ENCODE measurements around the gene ZNF892. TPM values are rescaled to one million over a fixed set of nuclear protein-coding genes. Genes with fewer than 3 reads are reported as not detected.

ZNF892 gene
- total and polyA plus RNA-seq, 9 of the 15 experiments (the other 6 are each of a cell fraction or from before 2014, with no cell fraction given): 0.07 to 0.13 (median 0.09) TPM; not detected in 6

DNA sequence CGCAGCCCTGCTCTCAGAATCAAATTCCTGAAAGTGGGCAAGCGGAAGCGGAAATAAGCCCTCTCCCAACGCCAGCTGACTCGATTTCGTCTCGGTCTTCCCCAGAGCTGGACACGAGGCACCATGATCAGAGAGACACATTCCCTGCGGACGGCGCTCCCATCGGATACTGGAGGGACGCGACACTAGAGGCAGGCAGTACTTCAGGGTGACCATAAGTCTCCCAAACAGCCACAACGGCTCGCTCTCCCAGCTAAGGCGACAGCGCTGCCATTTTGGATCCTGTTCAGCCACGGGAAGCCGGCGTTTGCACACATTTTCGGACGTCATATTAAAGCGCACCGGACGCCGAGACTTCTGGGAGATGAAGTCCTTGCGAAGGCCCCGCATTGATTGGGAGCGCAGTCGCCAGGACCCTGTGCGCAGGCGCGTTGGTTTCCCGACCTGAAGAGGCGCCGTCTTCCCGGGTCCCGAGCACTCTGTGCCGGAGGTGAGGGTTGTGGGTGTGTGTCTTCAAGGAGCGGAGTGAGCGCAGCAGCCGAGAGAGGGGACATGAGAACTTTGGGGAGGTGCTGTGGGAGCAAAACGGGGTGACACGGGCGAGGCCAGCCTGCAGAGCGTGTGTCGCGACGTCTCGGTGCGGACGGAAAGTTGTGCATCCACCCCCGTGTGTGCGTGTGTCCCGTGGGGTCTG, 41.8 kb upstream of the ZNF892 start, which contains the start of gene ZNF2 (continued):
- TF ChIP-seq, protein P1, sequence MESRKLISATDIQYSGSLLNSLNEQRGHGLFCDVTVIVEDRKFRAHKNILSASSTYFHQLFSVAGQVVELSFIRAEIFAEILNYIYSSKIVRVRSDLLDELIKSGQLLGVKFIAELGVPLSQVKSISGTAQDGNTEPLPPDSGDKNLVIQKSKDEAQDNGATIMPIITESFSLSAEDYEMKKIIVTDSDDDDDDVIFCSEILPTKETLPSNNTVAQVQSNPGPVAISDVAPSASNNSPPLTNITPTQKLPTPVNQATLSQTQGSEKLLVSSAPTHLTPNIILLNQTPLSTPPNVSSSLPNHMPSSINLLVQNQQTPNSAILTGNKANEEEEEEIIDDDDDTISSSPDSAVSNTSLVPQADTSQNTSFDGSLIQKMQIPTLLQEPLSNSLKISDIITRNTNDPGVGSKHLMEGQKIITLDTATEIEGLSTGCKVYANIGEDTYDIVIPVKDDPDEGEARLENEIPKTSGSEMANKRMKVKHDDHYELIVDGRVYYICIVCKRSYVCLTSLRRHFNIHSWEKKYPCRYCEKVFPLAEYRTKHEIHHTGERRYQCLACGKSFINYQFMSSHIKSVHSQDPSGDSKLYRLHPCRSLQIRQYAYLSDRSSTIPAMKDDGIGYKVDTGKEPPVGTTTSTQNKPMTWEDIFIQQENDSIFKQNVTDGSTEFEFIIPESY (CRISPR knock-in tag; IDR thresholded peaks at IDR 0.05): no peak
- TF ChIP-seq LARP7 (IDR thresholded peaks at IDR 0.05) (no peak), PRMT5 (CRISPR knock-in tag; IDR thresholded peaks at IDR 0.05) (no peak), MAFF (IDR thresholded peaks at IDR 0.05; ENCODE audit: low read length) (no peak), SPI1 (IDR thresholded peaks at IDR 0.05; ENCODE audit: borderline replicate concordance, low read depth, low read length) (no peak), RBM39 (optimal IDR thresholded peaks at IDR 0.05; ENCODE audit: low read depth, low read length) (no peak), MTA3 (IDR thresholded peaks at IDR 0.05; ENCODE audit: borderline replicate concordance) (peak; percentile 61; the same call in 1 of the 2 replicates), SAFB (IDR thresholded peaks at IDR 0.05; ENCODE audit: borderline replicate concordance, low read depth, low read length) (peak; percentile 26; the same call in 1 of the 2 replicates), NR2C1 (IDR thresholded peaks at IDR 0.05) (no peak; the same call in 1 of the 2 replicates), NR2C1 (tag; IDR thresholded peaks at IDR 0.05) (peak; percentile 73; the same call in 1 of the 2 replicates), CHD1 (IDR thresholded peaks at IDR 0.05; ENCODE audit: low read length) (no peak), DDX20 (tag; IDR thresholded peaks at IDR 0.05; ENCODE audit: low read depth) (no peak), CHD4 (IDR thresholded peaks at IDR 0.05; ENCODE audit: insufficient read depth, insufficient replicate concordance, low read depth, low read length, poor library complexity, severe bottlenecking) (no peak), ZFP30 (CRISPR knock-in tag; IDR thresholded peaks at IDR 0.05; ENCODE audit: borderline replicate concordance) (no peak), JUND (IDR thresholded peaks at IDR 0.05; ENCODE audit: borderline replicate concordance, low read depth, low read length) (peak; percentile 47), JUND (tag; IDR thresholded peaks at IDR 0.05; ENCODE audit: borderline replicate concordance, low read depth, low read length) (no peak; the same call in 2 of the 3 replicates), HDGF (IDR thresholded peaks at IDR 0.05) (0 out of 2 replicates have a peak, but pooled peaks have one; percentile 11)
- TF ChIP-seq, protein P2, sequence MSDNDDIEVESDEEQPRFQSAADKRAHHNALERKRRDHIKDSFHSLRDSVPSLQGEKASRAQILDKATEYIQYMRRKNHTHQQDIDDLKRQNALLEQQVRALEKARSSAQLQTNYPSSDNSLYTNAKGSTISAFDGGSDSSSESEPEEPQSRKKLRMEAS (CRISPR knock-in tag; IDR thresholded peaks at IDR 0.05): peak; percentile 73
- TF ChIP-seq, protein P3, sequence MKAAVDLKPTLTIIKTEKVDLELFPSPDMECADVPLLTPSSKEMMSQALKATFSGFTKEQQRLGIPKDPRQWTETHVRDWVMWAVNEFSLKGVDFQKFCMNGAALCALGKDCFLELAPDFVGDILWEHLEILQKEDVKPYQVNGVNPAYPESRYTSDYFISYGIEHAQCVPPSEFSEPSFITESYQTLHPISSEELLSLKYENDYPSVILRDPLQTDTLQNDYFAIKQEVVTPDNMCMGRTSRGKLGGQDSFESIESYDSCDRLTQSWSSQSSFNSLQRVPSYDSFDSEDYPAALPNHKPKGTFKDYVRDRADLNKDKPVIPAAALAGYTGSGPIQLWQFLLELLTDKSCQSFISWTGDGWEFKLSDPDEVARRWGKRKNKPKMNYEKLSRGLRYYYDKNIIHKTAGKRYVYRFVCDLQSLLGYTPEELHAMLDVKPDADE (conservative IDR thresholded peaks at IDR 0.05; ENCODE audit: control insufficient read depth, low read depth, low read length): peak; percentile 88
- TF ChIP-seq, protein P4, sequence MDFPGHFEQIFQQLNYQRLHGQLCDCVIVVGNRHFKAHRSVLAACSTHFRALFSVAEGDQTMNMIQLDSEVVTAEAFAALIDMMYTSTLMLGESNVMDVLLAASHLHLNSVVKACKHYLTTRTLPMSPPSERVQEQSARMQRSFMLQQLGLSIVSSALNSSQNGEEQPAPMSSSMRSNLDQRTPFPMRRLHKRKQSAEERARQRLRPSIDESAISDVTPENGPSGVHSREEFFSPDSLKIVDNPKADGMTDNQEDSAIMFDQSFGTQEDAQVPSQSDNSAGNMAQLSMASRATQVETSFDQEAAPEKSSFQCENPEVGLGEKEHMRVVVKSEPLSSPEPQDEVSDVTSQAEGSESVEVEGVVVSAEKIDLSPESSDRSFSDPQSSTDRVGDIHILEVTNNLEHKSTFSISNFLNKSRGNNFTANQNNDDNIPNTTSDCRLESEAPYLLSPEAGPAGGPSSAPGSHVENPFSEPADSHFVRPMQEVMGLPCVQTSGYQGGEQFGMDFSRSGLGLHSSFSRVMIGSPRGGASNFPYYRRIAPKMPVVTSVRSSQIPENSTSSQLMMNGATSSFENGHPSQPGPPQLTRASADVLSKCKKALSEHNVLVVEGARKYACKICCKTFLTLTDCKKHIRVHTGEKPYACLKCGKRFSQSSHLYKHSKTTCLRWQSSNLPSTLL (IDR thresholded peaks at IDR 0.05): no peak
- TF ChIP-seq, protein P5, sequence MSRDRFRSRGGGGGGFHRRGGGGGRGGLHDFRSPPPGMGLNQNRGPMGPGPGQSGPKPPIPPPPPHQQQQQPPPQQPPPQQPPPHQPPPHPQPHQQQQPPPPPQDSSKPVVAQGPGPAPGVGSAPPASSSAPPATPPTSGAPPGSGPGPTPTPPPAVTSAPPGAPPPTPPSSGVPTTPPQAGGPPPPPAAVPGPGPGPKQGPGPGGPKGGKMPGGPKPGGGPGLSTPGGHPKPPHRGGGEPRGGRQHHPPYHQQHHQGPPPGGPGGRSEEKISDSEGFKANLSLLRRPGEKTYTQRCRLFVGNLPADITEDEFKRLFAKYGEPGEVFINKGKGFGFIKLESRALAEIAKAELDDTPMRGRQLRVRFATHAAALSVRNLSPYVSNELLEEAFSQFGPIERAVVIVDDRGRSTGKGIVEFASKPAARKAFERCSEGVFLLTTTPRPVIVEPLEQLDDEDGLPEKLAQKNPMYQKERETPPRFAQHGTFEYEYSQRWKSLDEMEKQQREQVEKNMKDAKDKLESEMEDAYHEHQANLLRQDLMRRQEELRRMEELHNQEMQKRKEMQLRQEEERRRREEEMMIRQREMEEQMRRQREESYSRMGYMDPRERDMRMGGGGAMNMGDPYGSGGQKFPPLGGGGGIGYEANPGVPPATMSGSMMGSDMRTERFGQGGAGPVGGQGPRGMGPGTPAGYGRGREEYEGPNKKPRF (IDR thresholded peaks at IDR 0.05; ENCODE audit: low read depth, low read length): no peak

Data from K562 (cell line).